BLaER1 (cell line): Measurements from ENCODE around the gene EPN2.
"Not testable (repeated sequence)": the region's sequence is repeated elsewhere in the genome, so short reads cannot be mapped to it uniquely, and the experiment has no call there.

ENCODE experiments used
- H3K27ac ChIP-seq: shearing (Covaris generic); formaldehyde crosslinking; 2 replicates; pipeline ENCODE4 v1.8.1; 2022
- H3K27me3 ChIP-seq: shearing (Covaris generic); formaldehyde crosslinking; 2 replicates; pipeline ENCODE4 v1.8.1; 2022
- H3K36me3 ChIP-seq: shearing (Covaris generic); formaldehyde crosslinking; 2 replicates; pipeline ENCODE4 v1.8.1; 2022
- H3K4me1 ChIP-seq: shearing (Covaris generic); formaldehyde crosslinking; 2 replicates; pipeline ENCODE4 v1.8.1; 2022
- H3K4me2 ChIP-seq: shearing (Covaris generic); formaldehyde crosslinking; 2 replicates; pipeline ENCODE4 v1.8.1; 2022
- H3K4me3 ChIP-seq: shearing (Covaris generic); formaldehyde crosslinking; 2 replicates; pipeline ENCODE4 v1.8.1; 2022
- H3K9ac ChIP-seq: shearing (Covaris generic); formaldehyde crosslinking; 2 replicates; pipeline ENCODE4 v1.8.1; 2022
- H3K9me3 ChIP-seq: shearing (Covaris generic); formaldehyde crosslinking; 2 replicates; pipeline ENCODE4 v1.8.1; 2022
- H4K20me1 ChIP-seq: shearing (Covaris generic); formaldehyde crosslinking; 2 replicates; pipeline ENCODE4 v1.8.1; 2022

EPN2 gene

GRCh38 chr17:19237139-19237388 lies at the start of gene EPN2:
TSS of gene EPN2 (plus strand) at chr17:19237366. CDS start at chr17:19283120, 45,754 bp downstream.
- H3K27me3 ChIP-seq = peaks cover 32% of the 10 kb centered on the region
- H3K4me2 ChIP-seq = peak within 1 kb of the TSS; percentile 81
- not testable (repeated sequence) for H3K9me3 ChIP-seq, H3K36me3 ChIP-seq, H3K27ac ChIP-seq, H3K4me1 ChIP-seq
- H4K20me1 ChIP-seq = peaks cover 23% of the 10 kb centered on the region
- H3K9ac ChIP-seq = peak within 1 kb of the TSS; percentile 50; the same call in 1 of the 2 replicates
- peak within 1 kb of the TSS; percentile 74 for H3K4me3 ChIP-seq

GRCh38 chr17:19187883-19188869 lies 49.0 kb upstream of the EPN2 start:
- not testable (repeated sequence) for H4K20me1 ChIP-seq, H3K27me3 ChIP-seq, H3K9me3 ChIP-seq, H3K36me3 ChIP-seq, H3K9ac ChIP-seq, H3K4me2 ChIP-seq, H3K4me1 ChIP-seq, H3K4me3 ChIP-seq, H3K27ac ChIP-seq

- H3K27ac ChIP-seq, H3K36me3 ChIP-seq, H3K4me1 ChIP-seq, H3K9ac ChIP-seq, H3K27me3 ChIP-seq, H4K20me1 ChIP-seq, H3K9me3 ChIP-seq, H3K4me2 ChIP-seq, H3K4me3 ChIP-seq: not testable (repeated sequence)
These were observed 48.1 kb upstream of the EPN2 start for GRCh38 chr17:19188870-19189708.

- H3K4me3 ChIP-seq, H3K36me3 ChIP-seq, H3K9me3 ChIP-seq, H3K4me1 ChIP-seq, H3K4me2 ChIP-seq, H3K9ac ChIP-seq, H4K20me1 ChIP-seq, H3K27ac ChIP-seq, H3K27me3 ChIP-seq: not testable (repeated sequence)
These were observed 47.3 kb upstream of the EPN2 start for GRCh38 chr17:19189781-19190405.

GRCh38 chr17:19196382-19197204 lies 40.6 kb upstream of the EPN2 start:
- not testable (repeated sequence) for H3K27ac ChIP-seq, H3K4me3 ChIP-seq

GRCh38 chr17:19202448-19202847 lies 34.7 kb upstream of the EPN2 start:
- H4K20me1 ChIP-seq, H3K9ac ChIP-seq, H3K4me3 ChIP-seq, H3K4me2 ChIP-seq, H3K9me3 ChIP-seq, H3K36me3 ChIP-seq, H3K27me3 ChIP-seq, H3K4me1 ChIP-seq, H3K27ac ChIP-seq: not testable (repeated sequence)

More at GRCh38 chr17:19196382-19197204, 40.6 kb upstream of the EPN2 start:
- H3K4me2 ChIP-seq, H3K36me3 ChIP-seq, H3K9ac ChIP-seq, H4K20me1 ChIP-seq, H3K27me3 ChIP-seq, H3K9me3 ChIP-seq, H3K4me1 ChIP-seq: not testable (repeated sequence)

- H3K4me2 ChIP-seq, H3K27me3 ChIP-seq, H3K27ac ChIP-seq, H3K9me3 ChIP-seq, H3K9ac ChIP-seq, H3K4me1 ChIP-seq, H3K4me3 ChIP-seq, H3K36me3 ChIP-seq, H4K20me1 ChIP-seq: not testable (repeated sequence)
These were observed 33.7 kb upstream of the EPN2 start for GRCh38 chr17:19203429-19203828.

- not testable (repeated sequence) for H3K27ac ChIP-seq, H4K20me1 ChIP-seq, H3K4me3 ChIP-seq, H3K9ac ChIP-seq, H3K9me3 ChIP-seq, H3K4me1 ChIP-seq, H3K4me2 ChIP-seq, H3K36me3 ChIP-seq, H3K27me3 ChIP-seq
These were observed 21.9 kb upstream of the EPN2 start for GRCh38 chr17:19215074-19215860.

- not testable (repeated sequence) for H4K20me1 ChIP-seq, H3K27ac ChIP-seq, H3K4me2 ChIP-seq, H3K36me3 ChIP-seq, H3K9me3 ChIP-seq, H3K9ac ChIP-seq, H3K4me3 ChIP-seq, H3K27me3 ChIP-seq, H3K4me1 ChIP-seq
These were observed 20.8 kb upstream of the EPN2 start for GRCh38 chr17:19216148-19216926.

- H3K9me3 ChIP-seq, H4K20me1 ChIP-seq, H3K27ac ChIP-seq, H3K4me1 ChIP-seq, H3K4me3 ChIP-seq, H3K27me3 ChIP-seq, H3K9ac ChIP-seq, H3K36me3 ChIP-seq, H3K4me2 ChIP-seq: not testable (repeated sequence)
These were observed 18.3 kb upstream of the EPN2 start for GRCh38 chr17:19218914-19219313.

- not testable (repeated sequence) for H4K20me1 ChIP-seq, H3K27me3 ChIP-seq, H3K4me3 ChIP-seq, H3K9me3 ChIP-seq, H3K9ac ChIP-seq, H3K36me3 ChIP-seq, H3K4me2 ChIP-seq, H3K27ac ChIP-seq, H3K4me1 ChIP-seq
These were observed 17.8 kb upstream of the EPN2 start for GRCh38 chr17:19219384-19219783.

GRCh38 chr17:19220195-19220594 lies 17.0 kb upstream of the EPN2 start:
- not testable (repeated sequence) for H3K4me2 ChIP-seq, H3K4me3 ChIP-seq, H3K4me1 ChIP-seq, H4K20me1 ChIP-seq, H3K27me3 ChIP-seq, H3K36me3 ChIP-seq, H3K9me3 ChIP-seq, H3K27ac ChIP-seq, H3K9ac ChIP-seq
